HCT116 (cell line): ENCODE measurements around the gene OR6K2. TPM values are rescaled to one million over a fixed set of nuclear protein-coding genes. Genes with fewer than 3 reads are reported as not detected.

Source experiments
- ATAC-seq: fragments of 200-7000 bp; cut with Tn5 transposase; 2 replicates; pipeline ENCODE4 v1.9.1; 2020; ENCODE audit warnings: mild to moderate bottlenecking, moderate library complexity
- BruUV-seq: library from RNA; stranded (reverse); fragments of 400-500 nt; replicated peaks from 2 replicates; lab custom pipeline; 2021; lab: Mats Ljungman, UMichigan
- CTCF ChIA-PET: fragments of 300-600 bp; sonication (Branson Sonifier 250); formaldehyde crosslinking; loops from one replicate; lab custom pipeline; 2021; ENCODE audit warnings: antibody characterized with exemption; lab: Charles Lee
- POLR2A ChIA-PET: fragments of 300-600, 350-600 bp; sonication (Branson Sonifier 250); formaldehyde crosslinking; loops from one replicate; lab custom pipeline; 2021; ENCODE audit warnings: antibody characterized with exemption; lab: Charles Lee
- RAD21 ChIA-PET, 2 experiments: fragments of 300-600 bp; sonication (Branson Sonifier 250); formaldehyde crosslinking; loops; one replicate each; lab custom pipeline; 2023; ENCODE audit warnings: low total read pairs in 2 of 2; ENCODE audit not compliant: uncharacterized antibody in 2 of 2, unreplicated experiment in 2 of 2, low non-redundant PET in 1 of 2; lab: Charles Lee
- DNase-seq: peaks from one replicate; pipeline ENCODE4 v3.0.0-alpha.2; 2010; ENCODE audit warnings: low read depth, low spot score
- H2AFZ ChIP-seq: fragments of 200-600 bp; shearing (Covaris generic), sonication (generic); 2 replicates; pipeline ENCODE4 v1.6.1; 2017; ENCODE audit warnings: low read depth, mixed run types, mixed read lengths, antibody characterized with exemption, low read length; ENCODE audit not compliant: poor library complexity, severe bottlenecking
- H3K27ac ChIP-seq: 2 replicates; pipeline ENCODE4 v1.5.1; 2012; ENCODE audit warnings: low read depth, low read length
- H3K27me3 ChIP-seq: fragments of 200-600 bp; sonication (generic); 2 replicates; pipeline ENCODE4 v1.6.1; 2016; ENCODE audit warnings: mixed run types, low read length, mixed read lengths; ENCODE audit not compliant: insufficient read depth
- H3K36me3 ChIP-seq, 2 experiments: fragments of 200-500 bp in 1 of 2; fragments of 200-600 bp in 1 of 2; sonication (Bioruptor generic) in 1 of 2; sonication (generic) in 1 of 2; 2 replicates each; pipeline versions ENCODE4 v1.5.1 to v1.6.1; 2014 to 2016; ENCODE audit warnings: low read length in 2 of 2, inconsistent platforms in 1 of 2, mixed read lengths in 1 of 2, mixed run types in 1 of 2; ENCODE audit not compliant: insufficient read depth in 2 of 2, control insufficient read depth in 1 of 2
- H3K4me1 ChIP-seq, 2 experiments: fragments of 200-600 bp in 1 of 2; sonication (generic) in 1 of 2; 2 replicates each; pipeline versions ENCODE4 v1.5.1 to v1.6.1; 2012 to 2017; ENCODE audit warnings: low read length in 2 of 2, inconsistent platforms in 1 of 2, mild to moderate bottlenecking in 1 of 2, mixed read lengths in 1 of 2, mixed run types in 1 of 2, moderate library complexity in 1 of 2; ENCODE audit not compliant: insufficient read depth in 2 of 2, control insufficient read depth in 1 of 2
- H3K4me2 ChIP-seq: fragments of 200-600 bp; sonication (generic); 2 replicates; pipeline ENCODE4 v1.6.1; 2017; ENCODE audit warnings: mixed run types, low read length, mixed read lengths
- H3K4me3 ChIP-seq, 2 experiments: fragments of 200-600 bp in 1 of 2; sonication (generic) in 1 of 2; replicated peaks in 1 of 2; 2 replicates each; pipeline ENCODE4 v1.5.1; 2011 to 2016; ENCODE audit warnings: low read length in 2 of 2, control low read depth in 1 of 2, low read depth in 1 of 2, mild to moderate bottlenecking in 1 of 2, mixed read lengths in 1 of 2, mixed run types in 1 of 2
- H3K79me2 ChIP-seq: fragments of 200-600 bp; sonication (generic); 2 replicates; pipeline ENCODE4 v1.6.1; 2017; ENCODE audit warnings: mild to moderate bottlenecking, mixed run types, low read length, moderate library complexity, mixed read lengths; ENCODE audit not compliant: insufficient read depth
- H3K9ac ChIP-seq: fragments of 200-600 bp; sonication (generic); 2 replicates; pipeline ENCODE4 v1.6.1; 2016; ENCODE audit warnings: low read length, mixed read lengths
- H3K9me2 ChIP-seq: fragments of 200-600 bp; sonication (generic), shearing (Covaris generic); 2 replicates; pipeline ENCODE4 v1.6.1; 2017; ENCODE audit warnings: mixed run types, mild to moderate bottlenecking, moderate library complexity; ENCODE audit not compliant: insufficient read depth
- H3K9me3 ChIP-seq, 2 experiments: fragments of 200-500 bp in 1 of 2; fragments of 200-600 bp in 1 of 2; sonication (Bioruptor generic) in 1 of 2; sonication (generic) in 1 of 2; 2 replicates each; pipeline ENCODE4 v1.6.1; 2014 to 2017; ENCODE audit warnings: low read length in 2 of 2, mixed read lengths in 2 of 2, inconsistent platforms in 1 of 2, low read depth in 1 of 2, mild to moderate bottlenecking in 1 of 2, mixed run types in 1 of 2, moderate library complexity in 1 of 2; ENCODE audit not compliant: control insufficient read depth in 1 of 2, insufficient read depth in 1 of 2
- H4K20me1 ChIP-seq: fragments of 200-600 bp; sonication (generic), shearing (Covaris generic); 2 replicates; pipeline ENCODE4 v1.6.1; 2017; ENCODE audit warnings: mixed run types, mild to moderate bottlenecking, moderate library complexity; ENCODE audit not compliant: insufficient read depth
- CBX3 ChIP-seq: IDR thresholded peaks from 2 replicates; pipeline ENCODE4 v1.6.1; 2012; ENCODE audit warnings: low read depth
- CEBPB ChIP-seq: IDR thresholded peaks from 2 replicates; pipeline ENCODE4 v1.6.1; 2012; ENCODE audit warnings: low read depth
- EZH2 ChIP-seq: fragments of 200-600 bp; sonication (generic); IDR thresholded peaks from 2 replicates; pipeline ENCODE4 v1.6.1; 2017; ENCODE audit warnings: antibody characterized with exemption, mixed run types
- EZH2phosphoT487 ChIP-seq: fragments of 200-600 bp; IDR thresholded peaks from 2 replicates; pipeline ENCODE4 v1.6.1; 2018; ENCODE audit warnings: antibody characterized with exemption, borderline replicate concordance
- MAX ChIP-seq: IDR thresholded peaks from 2 replicates; pipeline ENCODE4 v1.6.1; 2012
- POLR2A ChIP-seq: IDR thresholded peaks from 2 replicates; pipeline ENCODE4 v1.7.0; 2011; ENCODE audit warnings: borderline replicate concordance; ENCODE audit not compliant: insufficient read depth, insufficient read length; ENCODE audit errors: extremely low read depth
- REST ChIP-seq: IDR thresholded peaks from 2 replicates; pipeline ENCODE4 v1.6.1; 2012; ENCODE audit warnings: low read depth
- SIN3A ChIP-seq: IDR thresholded peaks from 2 replicates; pipeline ENCODE4 v1.6.1; 2012; ENCODE audit warnings: low read depth
- ZNF274 ChIP-seq: fragments of 200-500 bp; sonication (Bioruptor generic); IDR thresholded peaks from 2 replicates; pipeline ENCODE4 v1.6.1; 2014; ENCODE audit warnings: mild to moderate bottlenecking, low read depth, low read length, inconsistent platforms
- intact Hi-C: fragments of 100-400 bp; cut with micrococcal nuclease; formaldehyde crosslinking; loops from 2 replicates; pipeline ENCODE4 v1.10.0; 2022
- total RNA-seq: library from RNA; stranded (reverse); gene quantifications from one replicate; pipeline ENCODE4 v1.2.1, GENCODE V29; 2021; ENCODE audit not compliant: unreplicated experiment
- TF ChIP-seq, protein P1 (sequence below): IDR thresholded peaks from 2 replicates; pipeline ENCODE4 v1.6.1; 2011; ENCODE audit warnings: mild to moderate bottlenecking, low read length, moderate library complexity; ENCODE audit not compliant: insufficient replicate concordance; ENCODE audit errors: extremely low read depth

OR6K2 gene
- total RNA-seq, 1 experiment from 2014 or later = not detected

- no TSS peak for BruUV-seq
- intact Hi-C loops = no loop called here
Observed at GRCh38 chr1:158735848-158736247, 35.4 kb upstream of the OR6K2 start.

GRCh38 chr1:158732524-158732923, 32.1 kb upstream of the OR6K2 start:
- no peaks in the 10 kb centered on the region for H3K36me3 ChIP-seq
- ATAC-seq (no peak), DNase-seq (no peak)
- CTCF ChIA-PET = no interaction called here
- no peak overlapping the region for H3K27ac ChIP-seq
- H3K27me3 ChIP-seq = no peaks in the 10 kb centered on the region
- intact Hi-C loops = no loop called here
- no peaks in the 10 kb centered on the region for H3K9me2 ChIP-seq
- BruUV-seq = no TSS peak
- no peak overlapping the region for H3K4me2 ChIP-seq
- H3K9ac ChIP-seq = no peak overlapping the region
- POLR2A ChIA-PET = no interaction called here
- RAD21 ChIA-PET = no interaction called here
- H3K4me1 ChIP-seq = no peaks in the 10 kb centered on the region
- no peaks in the 10 kb centered on the region for H3K79me2 ChIP-seq
- no peaks in the 10 kb centered on the region for H3K9me3 ChIP-seq
- no peak overlapping the region for H3K4me3 ChIP-seq
- no peaks in the 10 kb centered on the region for H4K20me1 ChIP-seq
- H2AFZ ChIP-seq = no peak overlapping the region
- TF ChIP-seq EZH2 (no peak), SIN3A (no peak), MAX (no peak), REST (no peak), CBX3 (no peak), EZH2phosphoT487 (no peak), CEBPB (no peak), ZNF274 (no peak)
- TF ChIP-seq, protein P1, sequence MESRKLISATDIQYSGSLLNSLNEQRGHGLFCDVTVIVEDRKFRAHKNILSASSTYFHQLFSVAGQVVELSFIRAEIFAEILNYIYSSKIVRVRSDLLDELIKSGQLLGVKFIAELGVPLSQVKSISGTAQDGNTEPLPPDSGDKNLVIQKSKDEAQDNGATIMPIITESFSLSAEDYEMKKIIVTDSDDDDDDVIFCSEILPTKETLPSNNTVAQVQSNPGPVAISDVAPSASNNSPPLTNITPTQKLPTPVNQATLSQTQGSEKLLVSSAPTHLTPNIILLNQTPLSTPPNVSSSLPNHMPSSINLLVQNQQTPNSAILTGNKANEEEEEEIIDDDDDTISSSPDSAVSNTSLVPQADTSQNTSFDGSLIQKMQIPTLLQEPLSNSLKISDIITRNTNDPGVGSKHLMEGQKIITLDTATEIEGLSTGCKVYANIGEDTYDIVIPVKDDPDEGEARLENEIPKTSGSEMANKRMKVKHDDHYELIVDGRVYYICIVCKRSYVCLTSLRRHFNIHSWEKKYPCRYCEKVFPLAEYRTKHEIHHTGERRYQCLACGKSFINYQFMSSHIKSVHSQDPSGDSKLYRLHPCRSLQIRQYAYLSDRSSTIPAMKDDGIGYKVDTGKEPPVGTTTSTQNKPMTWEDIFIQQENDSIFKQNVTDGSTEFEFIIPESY = no peak

More at GRCh38 chr1:158735848-158736247, 35.4 kb upstream of the OR6K2 start:
- no peak for DNase-seq
- TF ChIP-seq CEBPB = no peak
- TF ChIP-seq, protein P1 = no peak
- no peak for TF ChIP-seq POLR2A
- Histone ChIP-seq H4K20me1 (no peaks in the 10 kb centered on the region), H3K27ac (no peak overlapping the region), H2AFZ (no peak overlapping the region), H3K9ac (no peak overlapping the region), H3K4me3 (no peak overlapping the region), H3K27me3 (no peaks in the 10 kb centered on the region), H3K9me3 (no peaks in the 10 kb centered on the region), H3K9me2 (no peaks in the 10 kb centered on the region), H3K4me2 (no peak overlapping the region), H3K79me2 (no peaks in the 10 kb centered on the region), H3K4me1 (no peaks in the 10 kb centered on the region), H3K36me3 (no peaks in the 10 kb centered on the region)
- ChIA-PET RAD21 (no interaction called here), CTCF (no interaction called here), POLR2A (no interaction called here)
- ATAC-seq = no peak
